ENCODE data around the gene RBM25.
"Not testable (repeated sequence)": the region's sequence is repeated elsewhere in the genome, so short reads cannot be mapped to it uniquely, and the experiment has no call there.

Gene RBM25

DNA sequence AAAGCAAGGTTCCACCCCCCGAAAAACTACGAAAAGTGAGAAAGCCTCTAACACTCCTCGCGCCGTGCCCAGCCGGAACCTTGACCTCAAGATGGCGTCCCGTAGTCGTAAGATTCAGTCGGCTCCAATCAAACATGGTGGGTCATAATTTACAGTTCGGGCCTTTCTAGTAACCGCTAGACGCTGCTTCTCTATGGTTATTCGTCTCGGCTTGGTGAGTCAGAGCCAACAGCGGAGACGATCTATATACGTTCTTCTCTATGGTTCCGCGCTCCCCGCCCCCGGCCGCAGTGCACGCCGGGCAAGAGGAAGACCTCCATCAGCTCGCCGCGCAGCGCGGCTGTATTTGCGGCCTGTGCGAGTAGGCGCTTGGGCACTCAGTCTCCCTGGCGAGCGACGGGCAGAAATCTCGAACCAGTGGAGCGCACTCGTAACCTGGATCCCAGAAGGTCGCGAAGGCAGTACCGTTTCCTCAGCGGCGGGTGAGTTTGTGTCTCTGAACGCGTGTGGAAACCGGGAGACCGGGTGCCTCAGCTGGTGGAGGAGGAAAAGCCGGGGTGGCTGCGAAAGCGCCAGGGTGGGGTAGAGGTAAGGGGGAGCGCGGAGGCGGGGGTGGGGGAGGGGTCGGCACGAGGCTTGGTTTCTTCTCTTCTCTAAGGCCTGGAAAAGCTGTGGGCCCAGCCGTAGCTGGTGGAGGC, at the start of gene RBM25:
RBM25 (plus strand) TSS at position 311 of the 698 bp plus-strand sequence. CDS start 13,108 bp downstream, outside the sequence.
- peak; percentile 96 for DNase-seq (ENCODE audit: low spot score)

GRCh38 chr14:73011189-73011588, 47.1 kb upstream of the RBM25 start:
- not testable (repeated sequence) for DNase-seq (ENCODE audit: low spot score)

DNA sequence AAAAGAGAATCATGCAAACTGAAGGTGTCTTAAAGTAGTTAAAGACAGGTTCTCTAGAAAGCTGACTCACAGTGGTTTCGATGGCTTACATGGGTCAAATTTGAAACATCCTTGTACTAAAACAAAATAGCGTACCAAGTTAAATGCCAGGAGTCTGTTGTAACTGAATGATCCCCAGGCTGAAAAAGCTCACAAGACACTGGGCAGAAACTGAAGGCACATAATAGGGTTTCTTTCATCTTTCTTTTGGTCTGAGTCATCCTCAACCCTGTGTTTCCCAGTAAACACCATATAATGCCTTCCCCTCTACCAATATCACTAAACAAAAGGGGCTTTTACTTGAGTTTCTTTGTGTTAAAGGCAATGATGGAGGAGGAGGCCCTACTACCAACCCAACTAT, 44.2 kb upstream of the RBM25 start:
- no peak for DNase-seq (ENCODE audit: low spot score)

DNA sequence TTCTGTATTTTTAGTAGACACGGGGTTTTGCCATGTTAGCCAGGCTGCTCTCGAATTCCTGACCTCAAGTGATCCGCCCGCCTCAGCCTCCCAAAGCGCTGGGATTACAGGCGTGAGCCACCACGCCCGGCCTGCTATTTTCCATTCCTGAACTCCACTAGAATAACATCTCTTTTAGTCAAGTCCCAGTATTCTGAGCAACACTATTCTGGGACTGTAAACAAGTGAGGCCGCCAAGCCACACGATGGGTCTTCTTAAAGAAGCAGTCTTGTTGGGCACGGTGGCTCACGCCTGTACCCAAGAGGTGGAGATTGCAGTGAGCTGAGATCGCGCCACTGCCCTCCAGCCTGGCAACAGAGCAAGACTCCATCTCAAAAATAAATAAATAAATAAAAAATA, 42.8 kb upstream of the RBM25 start:
- not testable (repeated sequence) for DNase-seq (ENCODE audit: low spot score)

DNA sequence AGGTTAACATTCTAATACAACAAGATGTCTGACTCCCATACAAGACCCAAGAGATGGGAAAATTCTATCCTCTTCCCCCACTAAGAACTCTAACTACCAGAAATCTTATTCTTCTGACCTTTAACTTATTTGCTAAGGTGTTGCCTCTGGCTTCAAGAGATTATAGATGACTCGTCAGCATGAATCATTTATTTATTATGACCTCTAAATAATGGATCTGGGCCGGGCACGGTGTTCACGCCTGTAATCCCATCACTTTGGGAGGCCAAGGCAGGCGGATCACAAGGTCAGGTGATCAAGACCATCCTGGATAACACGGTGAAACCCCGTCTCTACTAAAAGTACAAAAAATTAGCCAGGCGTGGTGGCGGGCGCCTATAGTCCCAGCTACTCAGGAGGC, 42.3 kb upstream of the RBM25 start:
- peak; percentile 19 for DNase-seq (ENCODE audit: low spot score)

DNA sequence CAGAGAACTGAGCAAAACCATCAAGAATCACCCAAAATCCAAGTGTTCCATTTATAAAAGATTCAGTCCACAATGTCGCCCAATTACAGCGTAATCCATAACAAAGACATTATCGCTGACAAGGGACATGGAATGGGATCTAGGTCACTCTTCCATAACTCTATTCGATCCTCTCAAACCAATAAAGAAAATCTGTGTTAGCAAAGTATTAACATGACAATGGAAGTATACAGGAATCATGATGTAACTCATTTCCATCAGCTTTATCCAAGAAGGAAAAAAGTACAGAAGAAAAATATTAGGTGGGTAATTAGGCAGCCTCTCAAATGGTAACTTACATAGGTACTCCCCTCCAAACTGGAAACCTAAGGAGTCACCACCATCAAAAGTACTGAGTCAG, 36.3 kb upstream of the RBM25 start:
- DNase-seq (ENCODE audit: low spot score): no peak

- DNase-seq (ENCODE audit: low spot score): no peak
These were observed 32.8 kb upstream of the RBM25 start for GRCh38 chr14:73025544-73025943.

DNA sequence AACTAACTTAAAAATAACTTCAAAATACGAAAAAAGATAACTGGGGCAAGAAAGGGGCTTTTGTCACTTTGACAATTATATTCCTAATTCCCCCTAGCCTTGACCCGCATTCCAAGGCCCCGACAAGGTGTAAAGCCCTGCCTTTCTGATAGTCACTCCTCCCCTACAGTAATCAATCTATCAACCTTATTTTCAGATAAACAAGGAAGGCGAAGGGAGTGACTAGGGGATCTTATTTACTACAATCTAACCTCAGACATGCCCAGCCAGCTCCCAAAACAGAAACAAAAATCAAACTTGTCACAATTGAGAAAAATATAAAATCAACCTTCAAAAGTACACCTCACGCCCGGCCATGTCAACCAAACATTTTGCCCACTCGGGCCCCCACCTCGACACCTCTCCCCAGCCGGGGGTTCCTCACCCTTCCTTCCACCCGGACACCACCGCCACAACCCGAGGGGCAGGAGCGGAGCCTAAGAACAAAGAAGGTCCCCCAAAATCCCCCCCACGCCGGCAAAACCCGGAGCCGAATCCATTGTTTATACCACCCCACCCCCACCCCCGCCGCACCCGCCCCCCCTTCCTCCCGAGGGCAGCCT, 32.0 kb upstream of the RBM25 start:
- no peak for DNase-seq (ENCODE audit: low spot score)

GRCh38 chr14:73026845-73027542, 31.3 kb upstream of the RBM25 start, which contains the start of gene ZFYVE1:
TSS of gene ZFYVE1 (minus strand) at chr14:73027106. CDS start at chr14:73024508, 2,598 bp downstream.
- DNase-seq (ENCODE audit: low spot score): peak; percentile 98

- no peak for DNase-seq (ENCODE audit: low spot score)
These were observed 30.8 kb upstream of the RBM25 start for GRCh38 chr14:73027546-73027945.

DNA sequence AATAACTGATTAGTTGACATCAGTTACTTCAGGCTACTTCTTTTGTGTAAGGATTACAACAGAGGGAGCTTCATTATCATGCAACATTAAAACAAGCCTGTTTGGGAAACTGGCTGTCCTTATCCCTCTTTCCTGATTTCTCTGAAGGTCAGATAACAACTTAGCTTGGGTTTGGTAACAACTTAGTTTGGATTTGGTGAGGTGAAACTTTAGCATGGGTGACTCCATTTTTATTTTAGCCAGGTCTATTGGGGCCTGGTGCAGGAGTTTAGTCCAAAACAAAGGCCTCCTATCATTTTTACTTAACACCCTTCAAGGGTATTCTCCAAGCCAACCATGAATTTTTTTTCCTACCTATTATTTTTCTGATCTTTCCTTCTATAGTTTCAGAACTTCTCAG, 30.4 kb upstream of the RBM25 start:
- DNase-seq (ENCODE audit: low spot score): no peak

DNA sequence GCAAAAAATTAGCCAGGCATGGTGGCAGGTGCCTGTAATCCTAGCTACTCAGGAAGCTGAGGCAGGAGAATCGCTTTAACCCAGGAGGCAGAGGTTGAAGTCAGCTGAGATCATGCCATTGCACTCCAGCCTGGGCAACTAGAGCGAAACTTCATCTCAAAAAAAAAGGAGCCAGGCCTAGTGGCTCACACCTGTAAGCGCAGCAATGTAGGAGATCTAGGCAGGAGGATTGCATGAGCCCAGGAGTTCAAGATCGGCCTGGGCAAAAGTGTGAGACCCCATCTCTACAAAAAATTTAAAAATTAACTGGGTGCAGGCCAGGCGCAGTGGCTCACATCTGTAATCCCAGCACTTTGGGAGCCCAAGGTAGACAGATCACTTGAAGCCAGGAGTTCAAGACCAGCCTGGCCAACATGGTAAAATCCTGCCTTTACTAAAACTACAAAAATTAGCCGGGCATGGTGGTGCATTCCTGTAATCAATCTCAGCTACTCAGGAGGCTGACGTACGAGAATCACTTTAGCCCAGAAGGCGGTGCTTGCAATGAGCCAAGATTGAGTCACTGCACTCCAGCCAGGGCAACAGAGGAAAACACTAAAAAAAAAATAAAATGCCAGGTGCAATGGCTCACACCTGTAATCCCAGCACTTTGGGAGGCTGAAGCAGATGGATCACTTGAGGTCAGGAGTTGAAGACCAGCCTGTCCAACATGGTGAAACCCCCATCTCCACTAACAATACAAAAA, 21.5 kb upstream of the RBM25 start:
- not testable (repeated sequence) for DNase-seq (ENCODE audit: low spot score)

- DNase-seq (ENCODE audit: low spot score): no peak
These were observed 10.5 kb upstream of the RBM25 start for GRCh38 chr14:73047808-73048207.

- DNase-seq (ENCODE audit: low spot score): no peak
These were observed 8.9 kb upstream of the RBM25 start for GRCh38 chr14:73049428-73049827.

GRCh38 chr14:73055251-73055650, 3.1 kb upstream of the RBM25 start:
- DNase-seq (ENCODE audit: low spot score): no peak

DNA sequence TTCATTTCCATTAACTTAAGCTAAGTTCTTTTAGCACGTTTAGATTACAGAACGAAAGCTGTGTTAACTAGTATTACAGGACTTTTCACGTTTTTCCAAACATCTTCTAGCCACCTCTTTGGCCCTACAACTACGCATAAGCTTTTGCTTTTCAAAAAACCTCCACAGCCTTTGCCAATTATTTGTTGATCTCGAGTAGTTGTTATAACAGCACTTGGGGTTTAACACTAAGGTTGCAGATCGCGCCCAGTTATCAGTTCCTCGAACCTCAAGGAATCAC, 450 bp upstream of the RBM25 start:
- no peak for DNase-seq (ENCODE audit: low spot score)

- DNase-seq (ENCODE audit: low spot score): peak; percentile 25
These were observed 764 bp downstream of the RBM25 start for GRCh38 chr14:73058922-73059673.

- DNase-seq (ENCODE audit: low spot score): no peak
These were observed 11.3 kb downstream of the RBM25 start for GRCh38 chr14:73069585-73069984.

GRCh38 chr14:73091044-73091443, 32.7 kb downstream of the RBM25 start:
- DNase-seq (ENCODE audit: low spot score): no peak

- no peak for DNase-seq (ENCODE audit: low spot score)
These were observed 39.1 kb downstream of the RBM25 start for GRCh38 chr14:73097421-73097820.

DNA sequence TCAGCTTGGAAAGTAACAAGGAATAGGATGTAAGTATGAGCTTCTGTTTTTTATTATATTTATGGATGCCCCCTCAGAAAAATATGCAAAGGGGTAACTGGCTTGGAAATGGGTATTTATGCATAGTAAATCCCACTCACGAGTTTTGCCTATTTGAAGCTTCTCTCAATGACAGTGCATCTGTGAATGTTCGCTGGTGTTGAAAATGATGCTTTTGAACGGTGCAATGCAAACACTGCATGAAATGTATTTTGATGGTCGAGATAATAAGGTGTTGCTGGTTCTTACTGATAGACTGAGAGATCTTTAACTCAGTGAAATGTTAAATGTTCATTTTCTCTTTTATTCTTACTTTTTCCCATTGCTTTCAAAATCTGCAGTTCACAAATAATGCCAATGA, 42.0 kb downstream of the RBM25 start:
- DNase-seq (ENCODE audit: low spot score): no peak

Measured in LoVo (cell line).